IPS DF 19.7 (cell line): ENCODE measurements around the gene SEC61G.

Experiments used
- DNase-seq: peaks from one replicate; pipeline ENCODE4 v3.0.0-alpha.2; 2013; ENCODE audit warnings: low read depth, low spot score

SEC61G gene

GRCh38 chr7:54764861-54765260 is 5.8 kb upstream of the SEC61G start:
- DNase-seq: no peak

DNA sequence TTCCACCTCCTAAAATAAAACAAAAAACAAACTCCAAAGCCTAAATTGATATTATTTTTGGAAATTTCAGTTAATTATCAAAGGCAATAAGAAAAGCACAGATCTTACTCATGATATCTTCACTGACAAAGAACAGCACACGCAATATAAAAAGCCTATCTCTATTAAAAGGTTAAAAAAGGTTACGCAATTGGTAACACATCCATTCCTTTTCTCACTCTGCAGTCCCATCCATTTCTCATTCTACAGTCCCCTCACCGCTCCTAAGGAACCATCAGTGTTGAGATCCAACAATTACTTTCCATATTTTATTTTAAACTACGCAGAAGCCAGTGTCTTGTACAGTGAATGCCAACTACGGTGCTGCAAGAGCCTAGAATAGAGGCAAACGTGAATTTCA is 1.3 kb downstream of the SEC61G start:
- DNase-seq: no peak

DNA sequence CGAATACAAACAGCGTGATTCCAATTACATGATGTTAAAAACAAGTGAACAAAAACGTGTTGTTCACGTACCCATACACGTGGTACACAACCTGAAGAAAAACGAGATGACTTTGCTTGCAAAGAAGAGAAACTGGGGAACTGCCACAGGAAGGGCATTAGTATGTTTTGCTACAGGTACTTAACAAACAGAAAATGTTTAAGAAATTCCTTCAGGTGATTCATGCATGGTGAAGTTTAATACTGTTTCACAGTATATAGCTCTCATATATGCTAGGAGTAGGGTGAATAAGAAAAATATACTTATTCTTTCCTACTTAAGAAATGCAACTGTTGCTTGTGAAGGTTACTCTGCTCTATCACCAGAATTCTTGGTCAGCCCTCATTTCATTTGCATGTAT is 9.8 kb downstream of the SEC61G start:
- no peak for DNase-seq

- no peak for DNase-seq
These were observed 11.8 kb downstream of the SEC61G start for GRCh38 chr7:54747234-54747633.

- no peak for DNase-seq
These were observed 15.4 kb downstream of the SEC61G start for GRCh38 chr7:54743580-54743979.

- no peak for DNase-seq
These were observed 20.3 kb downstream of the SEC61G start for GRCh38 chr7:54738737-54739136.

GRCh38 chr7:54729107-54729506 is 29.9 kb downstream of the SEC61G start:
- DNase-seq: no peak

- DNase-seq: peak; percentile 20
These were observed 30.6 kb downstream of the SEC61G start for GRCh38 chr7:54728411-54728810.

DNA sequence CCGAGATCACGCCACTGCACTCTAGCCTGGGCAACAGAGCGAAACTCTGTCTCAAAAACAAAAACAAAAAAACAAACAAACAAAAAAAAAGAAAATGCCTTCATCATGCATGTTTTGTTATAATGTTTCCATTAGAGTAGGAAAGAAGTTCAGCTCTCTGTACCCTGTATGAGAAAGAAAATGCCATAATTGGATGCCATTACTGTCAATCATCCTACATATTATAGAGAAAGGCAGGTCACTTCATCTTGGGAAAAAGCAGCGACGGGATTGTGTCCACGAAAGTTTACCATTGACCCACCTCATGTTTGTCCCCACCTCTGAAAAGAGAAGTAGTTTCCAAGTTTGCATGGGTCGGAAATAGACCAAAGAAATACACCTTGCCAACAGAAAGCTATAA is 33.8 kb downstream of the SEC61G start:
- DNase-seq: no peak

DNA sequence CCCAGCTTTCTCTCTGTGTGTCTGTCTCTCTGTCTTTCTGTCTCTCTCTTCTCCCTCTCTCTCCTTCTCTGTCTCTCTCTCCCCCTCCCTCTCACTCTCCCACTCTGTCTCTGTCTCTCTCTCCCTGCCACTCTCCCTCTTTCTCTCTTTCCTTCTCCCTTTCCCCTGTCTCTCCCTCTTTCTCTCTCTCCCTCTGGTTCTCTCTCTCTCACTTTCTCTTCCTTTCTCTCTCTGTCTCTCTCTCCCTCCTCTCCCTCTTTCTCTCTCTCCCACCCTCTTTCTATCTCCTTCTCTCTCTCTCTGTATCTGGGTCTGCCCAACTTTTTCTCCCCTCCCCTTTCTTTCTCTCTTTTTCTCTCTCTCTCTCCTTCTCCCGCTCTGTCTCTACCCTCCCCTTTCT is 36.5 kb downstream of the SEC61G start:
- no peak for DNase-seq

DNA sequence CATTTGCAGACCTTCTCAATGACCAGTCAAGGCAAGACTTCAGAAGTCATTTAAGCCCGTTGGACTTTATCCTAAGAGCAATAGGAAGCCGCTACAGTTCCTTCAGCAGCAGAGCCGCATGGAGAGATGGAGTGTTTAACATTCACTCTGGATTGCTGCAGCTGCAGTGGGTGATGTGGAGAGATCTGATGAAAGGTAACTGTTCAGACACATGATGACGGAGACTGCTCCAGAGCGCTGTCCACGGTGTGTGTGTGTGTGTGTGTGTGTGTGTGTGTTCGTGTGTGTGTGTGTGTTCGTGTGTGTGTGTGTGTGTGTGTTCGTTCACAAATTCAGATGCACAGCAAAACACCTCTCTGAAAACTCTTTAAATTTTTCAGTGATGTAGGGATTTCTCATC is 37.0 kb downstream of the SEC61G start:
- no peak for DNase-seq

GRCh38 chr7:54719974-54720373 is 39.0 kb downstream of the SEC61G start:
- no peak for DNase-seq

DNA sequence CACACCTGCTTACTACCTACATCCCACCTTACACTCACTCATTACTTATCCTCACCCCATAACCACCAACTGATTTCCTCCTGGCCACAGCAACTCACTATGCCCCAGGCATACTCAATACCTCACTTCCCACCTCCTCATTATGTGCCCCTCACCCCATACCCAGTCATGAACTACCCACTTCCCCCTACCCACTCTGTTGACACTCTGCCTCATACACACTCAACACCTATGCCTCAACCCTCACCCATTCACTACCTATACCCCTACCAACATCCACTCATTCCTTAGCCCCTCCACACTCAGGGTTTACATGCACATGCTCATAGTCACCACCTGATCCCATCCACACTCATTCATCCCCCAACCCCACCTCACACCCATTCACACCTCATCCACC is 39.6 kb downstream of the SEC61G start:
- no peak for DNase-seq

DNA sequence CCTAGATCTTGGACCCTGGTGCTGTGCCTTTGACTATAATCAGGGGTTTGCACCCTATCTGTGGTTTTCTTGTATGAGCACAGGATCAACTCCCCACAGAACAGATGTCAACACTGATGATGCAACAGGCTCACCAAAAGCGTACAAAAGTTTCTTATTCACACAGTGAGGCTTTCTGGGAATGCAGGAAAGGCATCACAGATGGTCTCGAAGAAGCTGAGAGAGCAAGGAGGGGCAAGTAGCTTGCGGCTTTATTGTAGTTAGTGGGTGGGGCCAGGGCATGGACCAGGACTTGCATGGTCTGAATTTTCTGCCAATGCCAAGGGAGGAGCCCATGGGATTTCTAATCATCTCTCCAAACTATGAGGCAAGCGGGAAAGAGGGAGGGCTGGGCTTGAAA is 46.2 kb downstream of the SEC61G start:
- no peak for DNase-seq

GRCh38 chr7:54711900-54712595 is 47.0 kb downstream of the SEC61G start:
- no peak for DNase-seq

- DNase-seq: no peak
These were observed 49.7 kb downstream of the SEC61G start for GRCh38 chr7:54709283-54709682.

DNA sequence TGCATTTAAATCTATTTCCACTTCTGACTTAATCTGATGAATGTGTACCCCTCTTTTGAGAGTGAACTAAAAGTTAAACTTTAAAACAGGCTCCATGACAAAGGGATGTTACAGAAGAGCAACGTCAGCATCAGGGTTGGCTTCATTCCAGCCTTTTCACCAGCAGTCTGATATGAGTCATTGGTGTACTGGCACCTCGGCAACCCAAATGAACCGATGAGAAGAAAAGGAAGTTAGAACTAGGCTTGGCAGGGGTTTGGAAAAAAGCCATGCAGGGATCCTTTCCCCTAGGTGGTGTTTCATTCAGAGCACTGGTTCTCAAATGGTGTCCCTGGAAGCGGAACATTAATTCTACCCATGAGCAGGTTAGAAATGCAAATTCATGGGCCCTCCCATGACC is 53.6 kb downstream of the SEC61G start:
- no peak for DNase-seq

- DNase-seq: no peak
These were observed 54.2 kb downstream of the SEC61G start for GRCh38 chr7:54704851-54705250.
